Caki2 (cell line): ENCODE data around the gene IP6K2. TPM values are rescaled to one million over a fixed set of nuclear protein-coding genes. Genes with fewer than 3 reads are reported as not detected.
A peak's percentile ranks its signal among the peaks of the same experiment; 100 is the strongest.
"Not testable (repeated sequence)": the region's sequence is repeated elsewhere in the genome, so short reads cannot be mapped to it uniquely, and the experiment has no call there.

Experiments used
- DNase-seq: peaks from one replicate; pipeline ENCODE4 v3.0.0-alpha.2; 2015; ENCODE audit warnings: low read depth
- in situ Hi-C: cut with HindIII; loops from 2 replicates; pipeline ENCODE4 v1.10.0; 2016; ENCODE audit warnings: low sequenced_read_pairs, low pct_unique_long_range_greater_than_20kb, mixed read lengths
- total RNA-seq: library from RNA; depleted of rRNA; stranded (reverse); fragments of >200 nt; shearing (Covaris generic); gene quantifications from 2 replicates; pipeline ENCODE4 v1.2.3, GENCODE V29; 2014; ENCODE audit warnings: low replicate concordance; rRNA removed

The IP6K2 gene
- total RNA-seq: 26.4 and 50.8 TPM in 2 replicates

- peak; percentile 93 for DNase-seq
- in situ Hi-C loops: no loop called here
Measured at GRCh38 chr3:48716982-48717746, at the start of gene IP6K2. IP6K2 (minus strand) TSS chr3:48717221; CDS start chr3:48695291, 21,930 bp downstream.

- no peak for DNase-seq
- in situ Hi-C loops: no loop called here
Measured at GRCh38 chr3:48765376-48765775, 48.4 kb upstream of the IP6K2 start.

- in situ Hi-C loops: no loop called here
- no peak for DNase-seq
Measured at GRCh38 chr3:48762816-48763215, 45.8 kb upstream of the IP6K2 start.

- in situ Hi-C loops, DNase-seq: not testable (repeated sequence)
Measured at GRCh38 chr3:48759991-48760540, 43.0 kb upstream of the IP6K2 start.

- in situ Hi-C loops, DNase-seq: not testable (repeated sequence)
Measured at GRCh38 chr3:48759531-48759930, 42.5 kb upstream of the IP6K2 start.

- in situ Hi-C loops: no loop called here
- no peak for DNase-seq
Measured at GRCh38 chr3:48759071-48759470, 42.0 kb upstream of the IP6K2 start.

- in situ Hi-C loops: no loop called here
- DNase-seq: no peak
Measured at GRCh38 chr3:48756640-48757039, 39.6 kb upstream of the IP6K2 start.

- no peak for DNase-seq
- in situ Hi-C loops: no loop called here
Measured at GRCh38 chr3:48750856-48751255, 33.8 kb upstream of the IP6K2 start.

- no peak for DNase-seq
- in situ Hi-C loops: no loop called here
Measured at GRCh38 chr3:48748754-48749153, 31.7 kb upstream of the IP6K2 start.

GRCh38 chr3:48747706-48748105 lies 30.7 kb upstream of the IP6K2 start:
- DNase-seq: no peak
- in situ Hi-C loops: no loop called here

- in situ Hi-C loops: no loop called here
- DNase-seq: no peak
Measured at GRCh38 chr3:48747015-48747615, 30.1 kb upstream of the IP6K2 start.

GRCh38 chr3:48743773-48744172 lies 26.8 kb upstream of the IP6K2 start:
- DNase-seq: no peak
- in situ Hi-C loops: no loop called here

GRCh38 chr3:48741226-48741625 lies 24.2 kb upstream of the IP6K2 start:
- in situ Hi-C loops: not testable (repeated sequence)

GRCh38 chr3:48739955-48740823 lies 23.2 kb upstream of the IP6K2 start:
- peak; percentile 52 for DNase-seq
- in situ Hi-C loops: no loop called here

More at GRCh38 chr3:48741226-48741625, 24.2 kb upstream of the IP6K2 start:
- DNase-seq: not testable (repeated sequence)

- in situ Hi-C loops: no loop called here
Measured at GRCh38 chr3:48739617-48739954, 22.6 kb upstream of the IP6K2 start.

GRCh38 chr3:48738926-48739616 lies 22.1 kb upstream of the IP6K2 start:
- DNase-seq: no peak
- in situ Hi-C loops: no loop called here

More at GRCh38 chr3:48739617-48739954, 22.6 kb upstream of the IP6K2 start:
- DNase-seq: no peak

- no peak for DNase-seq
- in situ Hi-C loops: no loop called here
Measured at GRCh38 chr3:48738144-48738536, 21.1 kb upstream of the IP6K2 start.
